Mucosa of descending colon (tissue), 3 donors: ENCODE results near the gene OGFOD2. TPM values are rescaled to one million over a fixed set of nuclear protein-coding genes. Genes with fewer than 3 reads are reported as not detected.

ENCODE experiments used
- ATAC-seq: fragments of 200-7000 bp; cut with Tn5 transposase; one replicate; pipeline ENCODE4 v1.9.1; 2020; ENCODE audit warnings: mild to moderate bottlenecking, moderate library complexity
- DNase-seq, 3 donors: peaks; one replicate each; pipeline ENCODE4 v3.0.0-alpha.2; 2020
- H3K36me3 ChIP-seq: fragments of 200-600 bp; one replicate; pipeline ENCODE4 v1.8.0; 2021; ENCODE audit warnings: low read depth, mild to moderate bottlenecking
- H3K4me1 ChIP-seq: fragments of 200-600 bp; one replicate; pipeline ENCODE4 v1.8.0; 2021; ENCODE audit warnings: low read depth, mild to moderate bottlenecking
- H3K4me3 ChIP-seq: fragments of 200-600 bp; one replicate; pipeline ENCODE4 v1.8.0; 2021; ENCODE audit warnings: mild to moderate bottlenecking
- H3K9me3 ChIP-seq: fragments of 200-600 bp; one replicate; pipeline ENCODE4 v1.8.0; 2021; ENCODE audit warnings: mild to moderate bottlenecking
- intact Hi-C, 2 donors: fragments of 100-400 bp; cut with DNase I in 1 of 2; cut with micrococcal nuclease in 1 of 2; formaldehyde crosslinking; loops; one replicate each; pipeline versions ENCODE4 v1.11.0 to v1.11.1; 2022; cut with DNase I, micrococcal nuclease
- total RNA-seq, 3 donors: library from RNA; stranded (reverse); fragmentation: NEBNext Ultra II Directional in 2 of 3; extraction: Animal tissue kit (Norgen Biotek cat#: 25700) in 2 of 3; gene quantifications; one replicate each; pipeline versions ENCODE4 v1.2.1 to v1.2.4, GENCODE V29; 2021 to 2023
- TF ChIP-seq, protein P1 (sequence below): fragments of 200-600 bp; IDR thresholded peaks from one replicate; pipeline ENCODE4 v1.8.0; 2022; ENCODE audit warnings: antibody characterized with exemption, mild to moderate bottlenecking
- donor health status: DM: no; HTN: no; CAD: no; lungs with moderate emphysema.
- donor health status: DM: no; HTN: no; CAD: no.
- donor health status: DM: no; HTN: yes; CAD: no.

OGFOD2 gene
- total RNA-seq, 3 donors from 2014 or later, result 17.0 to 25.0 (median 23.7) TPM

DNA sequence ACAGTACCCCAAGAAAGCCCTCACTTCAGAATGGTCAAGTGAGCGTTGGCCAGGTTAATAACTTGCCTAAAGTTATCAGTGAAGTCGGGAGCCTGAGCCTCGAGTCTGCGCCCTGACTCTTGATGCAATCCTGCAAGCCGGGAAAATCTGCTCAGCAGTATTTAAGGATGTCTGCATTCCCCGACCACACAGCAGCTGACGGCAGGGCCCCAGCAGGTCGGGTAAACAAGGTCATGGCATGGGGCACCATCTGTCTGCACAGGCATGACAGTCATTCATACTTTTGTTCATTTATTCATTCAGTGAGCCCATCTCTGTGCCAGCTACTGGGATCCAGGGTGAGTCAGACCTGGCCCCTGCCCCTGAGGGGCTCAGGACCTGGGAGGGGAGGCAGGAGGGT lies 19.9 kb upstream of the OGFOD2 start:
- DNase-seq (no peak), ATAC-seq (no peak)
- no peaks in the 10 kb centered on the region for H3K36me3 ChIP-seq
- H3K4me3 ChIP-seq, result no peak overlapping the region
- TF ChIP-seq, protein P1, sequence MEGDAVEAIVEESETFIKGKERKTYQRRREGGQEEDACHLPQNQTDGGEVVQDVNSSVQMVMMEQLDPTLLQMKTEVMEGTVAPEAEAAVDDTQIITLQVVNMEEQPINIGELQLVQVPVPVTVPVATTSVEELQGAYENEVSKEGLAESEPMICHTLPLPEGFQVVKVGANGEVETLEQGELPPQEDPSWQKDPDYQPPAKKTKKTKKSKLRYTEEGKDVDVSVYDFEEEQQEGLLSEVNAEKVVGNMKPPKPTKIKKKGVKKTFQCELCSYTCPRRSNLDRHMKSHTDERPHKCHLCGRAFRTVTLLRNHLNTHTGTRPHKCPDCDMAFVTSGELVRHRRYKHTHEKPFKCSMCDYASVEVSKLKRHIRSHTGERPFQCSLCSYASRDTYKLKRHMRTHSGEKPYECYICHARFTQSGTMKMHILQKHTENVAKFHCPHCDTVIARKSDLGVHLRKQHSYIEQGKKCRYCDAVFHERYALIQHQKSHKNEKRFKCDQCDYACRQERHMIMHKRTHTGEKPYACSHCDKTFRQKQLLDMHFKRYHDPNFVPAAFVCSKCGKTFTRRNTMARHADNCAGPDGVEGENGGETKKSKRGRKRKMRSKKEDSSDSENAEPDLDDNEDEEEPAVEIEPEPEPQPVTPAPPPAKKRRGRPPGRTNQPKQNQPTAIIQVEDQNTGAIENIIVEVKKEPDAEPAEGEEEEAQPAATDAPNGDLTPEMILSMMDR, result no peak
- H3K4me1 ChIP-seq, result peaks cover 10% of the 10 kb centered on the region
- H3K9me3 ChIP-seq, result no peaks in the 10 kb centered on the region
- intact Hi-C loops, result loop anchor here in 1 of 2 donors (10.0 kb wide), 1 partner anchor 160 kb away; no protein-coding TSS in a partner anchor

DNA sequence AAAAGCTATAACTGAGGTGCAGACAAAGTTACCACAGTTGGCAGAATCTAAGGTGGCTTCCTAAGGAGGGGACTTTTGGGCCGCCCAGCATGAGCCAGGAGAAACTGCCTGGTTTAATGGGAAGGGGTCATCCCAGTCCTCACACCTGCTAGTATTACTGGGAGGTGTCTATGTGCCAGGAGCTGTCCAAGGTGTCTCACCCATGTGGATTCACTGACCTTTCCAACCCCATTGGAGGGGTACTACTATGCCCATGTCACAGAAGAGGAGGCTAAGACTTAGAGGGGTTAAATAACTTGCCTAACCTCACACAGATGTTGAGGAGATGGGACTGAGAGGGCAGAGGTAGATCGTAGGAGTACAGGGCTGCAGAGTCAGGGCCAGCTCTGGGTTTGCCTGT lies 19.0 kb upstream of the OGFOD2 start:
- intact Hi-C loops, result loop anchor here in 1 of 2 donors (10.0 kb wide), 1 partner anchor 161 kb away; no protein-coding TSS in a partner anchor
- TF ChIP-seq, protein P1, result no peak

DNA sequence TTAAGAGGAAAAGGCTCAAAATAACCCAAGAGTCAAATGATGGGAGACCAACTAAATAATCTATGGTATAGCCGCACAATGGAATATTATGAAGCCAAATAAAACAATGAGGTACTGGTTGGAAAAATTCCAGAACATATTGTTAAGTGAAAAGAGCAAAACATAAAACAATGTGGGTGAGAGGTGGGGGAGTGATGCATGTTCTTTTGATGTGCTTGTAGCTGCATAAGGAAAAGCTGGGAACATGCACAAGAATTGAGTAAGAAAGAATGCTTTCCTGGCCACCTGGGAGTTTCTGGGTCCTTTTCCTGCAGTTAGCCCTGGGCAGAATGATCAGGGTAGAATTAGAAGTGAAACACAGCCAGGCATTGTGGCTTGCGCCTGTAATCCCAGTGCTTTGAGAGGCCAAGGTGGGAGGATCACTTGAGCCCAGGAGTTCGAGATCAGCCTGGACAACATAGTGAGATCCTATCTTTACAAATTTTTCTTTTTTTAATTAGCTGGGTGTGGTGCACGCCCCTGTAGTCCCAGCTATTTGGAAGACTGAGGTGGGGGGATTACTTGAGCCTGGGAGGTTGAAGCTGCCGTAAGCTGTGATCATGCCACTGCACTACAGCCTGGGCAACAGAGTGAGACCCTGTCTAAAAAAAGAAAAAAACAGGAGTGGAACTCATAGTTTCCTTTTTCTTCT lies 16.7 kb upstream of the OGFOD2 start:
- H3K9me3 ChIP-seq, result no peaks in the 10 kb centered on the region
- TF ChIP-seq, protein P1, result no peak
- no peak overlapping the region for H3K4me3 ChIP-seq
- ATAC-seq (no peak), DNase-seq (no peak)
- peaks cover 15% of the 10 kb centered on the region for H3K4me1 ChIP-seq
- intact Hi-C loops, result loop anchor here in 1 of 2 donors (10.0 kb wide), 1 partner anchor 164 kb away; no protein-coding TSS in a partner anchor
- no peaks in the 10 kb centered on the region for H3K36me3 ChIP-seq

More for the DNA sequence above, 19.0 kb upstream of the OGFOD2 start:
- Histone ChIP-seq H3K4me1 (peaks cover 10% of the 10 kb centered on the region), H3K36me3 (no peaks in the 10 kb centered on the region), H3K9me3 (no peaks in the 10 kb centered on the region), H3K4me3 (no peak overlapping the region)
- ATAC-seq (no peak), DNase-seq (no peak)

DNA sequence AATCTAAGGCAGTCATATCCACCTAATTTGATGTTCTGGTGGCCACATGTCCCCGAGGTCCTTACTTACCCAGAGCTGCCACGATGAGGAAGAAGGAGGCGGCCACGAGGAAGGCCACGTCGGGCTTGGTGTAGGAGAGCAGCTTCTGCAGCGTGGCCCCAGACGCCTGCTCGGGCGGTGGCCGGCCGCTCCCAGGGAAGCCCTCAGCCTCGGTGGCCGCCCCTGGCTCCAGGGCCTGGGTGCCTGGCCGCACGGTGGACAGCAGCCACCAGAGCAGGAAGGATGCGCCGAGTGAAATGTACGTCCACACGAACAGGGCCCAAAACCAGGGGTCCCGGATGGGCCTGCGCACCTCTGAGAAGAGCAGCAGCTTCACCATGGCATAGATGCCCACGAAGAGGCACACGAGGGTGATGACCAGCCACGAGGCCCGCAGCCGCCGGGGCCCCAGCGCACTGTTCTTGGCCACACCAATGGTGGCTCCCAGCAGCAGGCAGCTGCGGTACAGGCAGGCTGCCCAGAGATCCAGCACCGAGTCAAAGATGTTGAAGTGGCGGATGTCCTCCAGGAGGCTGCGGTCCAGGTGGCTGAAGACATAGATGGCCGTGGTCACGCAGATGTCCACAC lies 15.4 kb upstream of the OGFOD2 start:
- TF ChIP-seq, protein P1, result no peak
- no peak for ATAC-seq
- DNase-seq, result no peak
- Histone ChIP-seq H3K4me1 (peaks cover 15% of the 10 kb centered on the region), H3K9me3 (no peaks in the 10 kb centered on the region), H3K36me3 (no peaks in the 10 kb centered on the region), H3K4me3 (no peak overlapping the region)
- intact Hi-C loops, result loop anchor here in 1 of 2 donors (10.0 kb wide), 1 partner anchor 165 kb away; no protein-coding TSS in a partner anchor

DNA sequence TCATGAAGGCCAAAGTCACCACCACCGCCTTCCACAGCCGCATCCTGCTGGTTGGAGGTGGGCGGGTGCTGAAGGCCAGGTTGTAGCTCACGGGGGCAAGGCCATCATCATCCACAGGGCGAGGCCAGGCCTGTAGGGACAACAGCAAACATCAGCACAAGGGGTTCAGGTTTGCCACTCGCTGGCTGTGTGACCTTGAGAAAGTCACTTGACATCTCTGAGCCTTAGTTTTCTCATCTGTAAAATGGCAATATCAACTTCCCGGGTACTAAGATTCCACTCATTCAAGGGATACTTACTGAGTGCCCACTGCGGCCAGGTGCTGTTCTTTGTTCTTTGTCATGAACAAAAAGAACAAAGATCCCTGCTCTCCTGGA lies 14.9 kb upstream of the OGFOD2 start:
- H3K4me1 ChIP-seq, result peaks cover 16% of the 10 kb centered on the region
- DNase-seq (no peak), ATAC-seq (no peak)
- TF ChIP-seq, protein P1, result no peak
- H3K36me3 ChIP-seq, result no peaks in the 10 kb centered on the region
- intact Hi-C loops, result no loop called here
- no peaks in the 10 kb centered on the region for H3K9me3 ChIP-seq
- no peak overlapping the region for H3K4me3 ChIP-seq
